KMS-11 (cell line): Measurements from ENCODE around the gene VASP.

Experiments
- H2AFZ ChIP-seq: fragments of 200-600 bp; sonication (generic); 2 replicates; pipeline ENCODE4 v1.6.1; 2016; ENCODE audit warnings: antibody characterized with exemption, mixed run types, low read depth
- H3K27ac ChIP-seq: fragments of 200-600 bp; sonication (generic); 2 replicates; pipeline ENCODE4 v1.6.1; 2016; ENCODE audit warnings: mild to moderate bottlenecking, mixed run types
- H3K27me3 ChIP-seq: fragments of 200-600 bp; sonication (generic); 2 replicates; pipeline ENCODE4 v1.6.1; 2017; ENCODE audit warnings: mild to moderate bottlenecking, low read depth, mixed run types, moderate library complexity; ENCODE audit not compliant: insufficient read depth
- H3K36me3 ChIP-seq: fragments of 200-600 bp; sonication (generic); 2 replicates; pipeline ENCODE4 v1.6.1; 2017; ENCODE audit warnings: mild to moderate bottlenecking, mixed run types; ENCODE audit not compliant: insufficient read depth
- H3K4me1 ChIP-seq: fragments of 200-600 bp; sonication (generic); 2 replicates; pipeline ENCODE4 v1.6.1; 2016; ENCODE audit warnings: mild to moderate bottlenecking, low read depth, mixed run types; ENCODE audit not compliant: poor library complexity, severe bottlenecking
- H3K4me2 ChIP-seq: fragments of 200-600 bp; sonication (generic); 2 replicates; pipeline ENCODE4 v1.7.0; 2016; ENCODE audit warnings: mild to moderate bottlenecking, mixed run types
- H3K4me3 ChIP-seq: fragments of 200-600 bp; sonication (generic); IDR thresholded peaks from 2 replicates; pipeline ENCODE4 v1.6.1; 2017; ENCODE audit warnings: low read depth, low read length, mixed read lengths; ENCODE audit not compliant: insufficient read depth
- H3K79me2 ChIP-seq: fragments of 200-600 bp; sonication (generic); 2 replicates; pipeline ENCODE4 v1.6.1; 2016; ENCODE audit warnings: low read depth, mixed run types; ENCODE audit not compliant: insufficient read depth
- H3K9ac ChIP-seq: fragments of 200-600 bp; sonication (generic); 2 replicates; pipeline ENCODE4 v1.6.1; 2016; ENCODE audit warnings: mild to moderate bottlenecking, mixed run types
- H4K20me1 ChIP-seq: fragments of 200-600 bp; sonication (generic); 2 replicates; pipeline ENCODE4 v1.6.1; 2016; ENCODE audit warnings: mild to moderate bottlenecking, mixed run types; ENCODE audit not compliant: insufficient read depth
- TF ChIP-seq, protein P1 (sequence below): fragments of 200-600 bp; sonication (generic); conservative IDR thresholded peaks from 2 replicates; pipeline ENCODE4 v1.6.1; 2017; ENCODE audit warnings: low read depth, mild to moderate bottlenecking, antibody characterized with exemption, low read length, moderate library complexity, mixed read lengths

Gene VASP

DNA sequence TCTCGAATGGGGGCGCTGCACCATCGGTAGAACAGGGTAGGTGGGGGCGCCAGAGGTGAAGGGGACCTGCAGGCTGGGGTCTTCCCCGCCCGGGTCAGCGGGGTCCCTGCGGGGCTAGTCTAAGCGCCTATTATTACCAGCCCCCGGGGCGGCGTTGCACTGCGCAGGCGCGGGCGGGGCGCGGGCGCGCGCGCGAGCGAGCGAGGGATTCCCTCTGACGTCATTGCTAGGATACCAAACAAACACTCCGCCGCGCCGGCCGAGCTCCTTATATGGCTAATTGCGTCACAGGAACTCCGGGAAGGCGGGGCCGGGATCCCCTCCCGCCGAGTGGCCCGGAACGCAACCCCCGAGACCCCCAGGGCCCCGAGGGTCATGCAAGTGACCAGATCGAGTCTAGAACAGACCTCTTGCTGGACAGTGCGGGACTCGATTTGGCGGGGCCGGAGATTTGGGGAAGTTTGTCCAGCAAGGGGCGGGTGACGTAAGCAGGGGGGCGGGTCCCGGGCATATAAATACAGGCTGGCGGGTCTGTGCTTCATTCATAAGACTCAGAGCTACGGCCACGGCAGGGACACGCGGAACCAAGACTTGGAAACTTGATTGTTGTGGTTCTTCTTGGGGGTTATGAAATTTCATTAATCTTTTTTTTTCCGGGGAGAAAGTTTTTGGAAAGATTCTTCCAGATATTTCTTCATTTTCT is 39.7 kb upstream of the VASP start, which contains the start of gene FOSB:
FOSB (plus strand) TSS at position 541 of the 703 bp plus-strand sequence. CDS start 591 bp downstream, outside the sequence.
- H3K27me3 ChIP-seq = peaks cover 15% of the 10 kb centered on the region; the same call in 1 of the 2 replicates
- peak within 1 kb of the TSS; percentile 86 for H3K27ac ChIP-seq
- H3K4me1 ChIP-seq = peaks cover 20% of the 10 kb centered on the region
- H3K4me3 ChIP-seq = peak within 1 kb of the TSS; percentile 43
- no peaks in the 10 kb centered on the region for H4K20me1 ChIP-seq
- H3K9ac ChIP-seq = peak within 1 kb of the TSS; percentile 71
- H3K4me2 ChIP-seq = peak within 1 kb of the TSS; percentile 100
- TF ChIP-seq, protein P1, sequence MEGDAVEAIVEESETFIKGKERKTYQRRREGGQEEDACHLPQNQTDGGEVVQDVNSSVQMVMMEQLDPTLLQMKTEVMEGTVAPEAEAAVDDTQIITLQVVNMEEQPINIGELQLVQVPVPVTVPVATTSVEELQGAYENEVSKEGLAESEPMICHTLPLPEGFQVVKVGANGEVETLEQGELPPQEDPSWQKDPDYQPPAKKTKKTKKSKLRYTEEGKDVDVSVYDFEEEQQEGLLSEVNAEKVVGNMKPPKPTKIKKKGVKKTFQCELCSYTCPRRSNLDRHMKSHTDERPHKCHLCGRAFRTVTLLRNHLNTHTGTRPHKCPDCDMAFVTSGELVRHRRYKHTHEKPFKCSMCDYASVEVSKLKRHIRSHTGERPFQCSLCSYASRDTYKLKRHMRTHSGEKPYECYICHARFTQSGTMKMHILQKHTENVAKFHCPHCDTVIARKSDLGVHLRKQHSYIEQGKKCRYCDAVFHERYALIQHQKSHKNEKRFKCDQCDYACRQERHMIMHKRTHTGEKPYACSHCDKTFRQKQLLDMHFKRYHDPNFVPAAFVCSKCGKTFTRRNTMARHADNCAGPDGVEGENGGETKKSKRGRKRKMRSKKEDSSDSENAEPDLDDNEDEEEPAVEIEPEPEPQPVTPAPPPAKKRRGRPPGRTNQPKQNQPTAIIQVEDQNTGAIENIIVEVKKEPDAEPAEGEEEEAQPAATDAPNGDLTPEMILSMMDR = no peak
- H3K79me2 ChIP-seq = no peaks in the 10 kb centered on the region
- H2AFZ ChIP-seq = peak within 1 kb of the TSS; percentile 98
- no peaks in the 10 kb centered on the region for H3K36me3 ChIP-seq

DNA sequence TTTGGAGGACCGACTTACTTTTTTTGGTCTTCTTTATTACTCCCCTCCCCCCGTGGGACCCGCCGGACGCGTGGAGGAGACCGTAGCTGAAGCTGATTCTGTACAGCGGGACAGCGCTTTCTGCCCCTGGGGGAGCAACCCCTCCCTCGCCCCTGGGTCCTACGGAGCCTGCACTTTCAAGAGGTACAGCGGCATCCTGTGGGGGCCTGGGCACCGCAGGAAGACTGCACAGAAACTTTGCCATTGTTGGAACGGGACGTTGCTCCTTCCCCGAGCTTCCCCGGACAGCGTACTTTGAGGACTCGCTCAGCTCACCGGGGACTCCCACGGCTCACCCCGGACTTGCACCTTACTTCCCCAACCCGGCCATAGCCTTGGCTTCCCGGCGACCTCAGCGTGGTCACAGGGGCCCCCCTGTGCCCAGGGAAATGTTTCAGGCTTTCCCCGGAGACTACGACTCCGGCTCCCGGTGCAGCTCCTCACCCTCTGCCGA is 39.1 kb upstream of the VASP start:
- Histone ChIP-seq H3K27ac (peak overlapping the region; percentile 86), H4K20me1 (no peaks in the 10 kb centered on the region), H3K9ac (peak overlapping the region; percentile 71), H3K4me2 (peak overlapping the region; percentile 100), H3K4me1 (peaks cover 20% of the 10 kb centered on the region), H3K36me3 (no peaks in the 10 kb centered on the region), H3K4me3 (peak overlapping the region; percentile 43), H3K79me2 (no peaks in the 10 kb centered on the region), H3K27me3 (peaks cover 20% of the 10 kb centered on the region; the same call in 1 of the 2 replicates), H2AFZ (peak overlapping the region; percentile 32; the same call in 1 of the 2 replicates)
- TF ChIP-seq, protein P1 = no peak

DNA sequence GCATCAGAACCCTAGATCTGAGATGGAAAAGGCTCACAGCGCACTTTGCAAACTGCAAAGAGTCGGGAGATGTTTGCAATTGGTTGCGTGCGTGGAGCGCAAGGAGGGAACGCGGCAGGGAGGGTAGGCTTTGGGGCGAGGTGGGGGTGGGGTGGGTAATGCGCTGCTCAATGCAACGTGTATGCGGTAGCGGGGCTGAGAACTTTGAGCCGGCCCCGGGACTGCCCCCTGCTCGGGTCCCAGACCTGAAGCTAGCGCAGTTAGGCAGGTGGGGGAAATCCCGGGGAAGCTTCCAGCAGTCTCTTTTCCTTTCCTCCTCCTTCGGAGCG is 38.5 kb upstream of the VASP start:
- Histone ChIP-seq H2AFZ (peak overlapping the region; percentile 32; the same call in 1 of the 2 replicates), H3K4me2 (peak overlapping the region; percentile 100), H3K4me1 (peaks cover 20% of the 10 kb centered on the region), H3K9ac (peak overlapping the region; percentile 71), H3K36me3 (no peaks in the 10 kb centered on the region), H3K27me3 (peaks cover 20% of the 10 kb centered on the region; the same call in 1 of the 2 replicates), H3K27ac (peak overlapping the region; percentile 86), H3K4me3 (peak overlapping the region; percentile 43), H3K79me2 (no peaks in the 10 kb centered on the region), H4K20me1 (no peaks in the 10 kb centered on the region)
- TF ChIP-seq, protein P1 = no peak

DNA sequence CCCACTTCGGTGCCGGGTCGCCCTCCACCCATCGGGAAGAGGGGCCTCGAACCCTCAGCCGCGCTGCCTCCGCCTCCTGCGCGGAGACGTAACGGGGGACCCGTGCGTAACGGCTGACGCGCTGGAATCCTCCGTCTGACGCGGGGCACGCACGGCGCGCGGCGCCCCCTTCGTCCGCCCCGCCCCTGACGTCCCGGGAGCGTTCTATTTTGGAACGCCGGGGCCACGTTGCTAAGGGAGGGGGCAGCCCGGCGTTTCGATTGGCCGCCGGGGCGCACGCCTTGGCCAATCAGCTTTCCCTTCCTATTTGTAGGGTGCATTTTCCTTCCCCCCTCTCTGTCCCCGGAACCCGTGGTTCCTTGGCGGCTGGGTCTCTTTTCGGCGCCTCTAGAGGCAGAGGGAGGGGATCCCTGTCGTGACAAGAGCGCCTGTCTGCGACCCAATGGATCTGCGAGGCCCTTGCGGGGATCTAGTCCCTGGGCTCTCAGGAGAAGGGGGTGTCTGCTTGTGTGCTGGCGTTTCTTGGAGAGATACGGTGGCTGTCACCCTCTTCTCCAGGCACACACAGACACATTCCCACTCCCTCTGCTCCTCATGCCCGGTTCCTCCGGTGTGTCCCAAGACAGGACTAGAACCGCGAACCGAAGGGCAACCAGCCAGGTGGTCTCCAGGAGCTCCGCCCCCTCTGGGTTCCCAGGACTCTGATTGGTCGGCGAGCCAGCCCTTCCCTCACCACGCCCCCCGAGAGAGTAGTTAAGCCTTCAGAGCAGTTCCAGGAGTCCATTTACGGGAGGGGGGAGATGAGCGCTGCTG is 37.9 kb upstream of the VASP start:
- Histone ChIP-seq H3K4me3 (peak overlapping the region; percentile 43), H3K27ac (peak overlapping the region; percentile 86), H3K4me2 (peak overlapping the region; percentile 100), H3K9ac (peak overlapping the region; percentile 71), H2AFZ (peak overlapping the region; percentile 62), H3K36me3 (no peaks in the 10 kb centered on the region), H3K79me2 (no peaks in the 10 kb centered on the region), H3K4me1 (peaks cover 20% of the 10 kb centered on the region), H4K20me1 (no peaks in the 10 kb centered on the region), H3K27me3 (peaks cover 26% of the 10 kb centered on the region; the same call in 1 of the 2 replicates)
- TF ChIP-seq, protein P1 = no peak
